IMR-90 (cell line): Measurements from ENCODE around the gene PLXNA4.

Experiments
- BHLHE40 ChIP-seq: fragments of 150-350 bp; IDR thresholded peaks from 2 replicates; pipeline ENCODE4 v1.6.1; 2016; ENCODE audit warnings: mild to moderate bottlenecking, low read depth, low read length
- CEBPB ChIP-seq: IDR thresholded peaks from 2 replicates; pipeline ENCODE4 v1.6.1; 2012; ENCODE audit warnings: low read depth, low read length, improper control_type of control experiment
- CTCF ChIP-seq: conservative IDR thresholded peaks from 2 replicates; pipeline ENCODE4 v1.5.1; 2012; ENCODE audit warnings: mild to moderate bottlenecking, low read depth, low read length, improper control_type of control experiment
- ELK1 ChIP-seq: fragments of 150-350 bp; IDR thresholded peaks from 2 replicates; pipeline ENCODE4 v1.6.1; 2016; ENCODE audit warnings: low read depth, mild to moderate bottlenecking, low read length, moderate library complexity, borderline replicate concordance
- FOS ChIP-seq: fragments of 150-350 bp; IDR thresholded peaks from 2 replicates; pipeline ENCODE4 v1.6.1; 2016; ENCODE audit warnings: low read depth, low read length
- MAFK ChIP-seq: IDR thresholded peaks from 2 replicates; pipeline ENCODE4 v1.6.1; 2012; ENCODE audit warnings: low read depth, low read length, improper control_type of control experiment
- NFE2L2 ChIP-seq: fragments of 150-350 bp; IDR thresholded peaks from 2 replicates; pipeline ENCODE4 v1.6.1; 2016; ENCODE audit warnings: low read depth, mild to moderate bottlenecking, low read length
- POLR2A ChIP-seq: IDR thresholded peaks from 2 replicates; pipeline ENCODE4 v1.6.1; 2012; ENCODE audit warnings: mild to moderate bottlenecking, low read depth, low read length
- RAD21 ChIP-seq: IDR thresholded peaks from 2 replicates; pipeline ENCODE4 v1.6.1; 2012; ENCODE audit warnings: low read length, improper control_type of control experiment
- RCOR1 ChIP-seq: IDR thresholded peaks from 2 replicates; pipeline ENCODE4 v1.6.1; 2012; ENCODE audit warnings: mild to moderate bottlenecking, low read length, improper control_type of control experiment; ENCODE audit not compliant: insufficient replicate concordance
- TF ChIP-seq, protein P1 (sequence below): fragments of 150-350 bp; IDR thresholded peaks from 2 replicates; pipeline ENCODE4 v1.6.1; 2017; ENCODE audit warnings: mild to moderate bottlenecking, antibody characterized with exemption, low read length, low read depth

DNA sequence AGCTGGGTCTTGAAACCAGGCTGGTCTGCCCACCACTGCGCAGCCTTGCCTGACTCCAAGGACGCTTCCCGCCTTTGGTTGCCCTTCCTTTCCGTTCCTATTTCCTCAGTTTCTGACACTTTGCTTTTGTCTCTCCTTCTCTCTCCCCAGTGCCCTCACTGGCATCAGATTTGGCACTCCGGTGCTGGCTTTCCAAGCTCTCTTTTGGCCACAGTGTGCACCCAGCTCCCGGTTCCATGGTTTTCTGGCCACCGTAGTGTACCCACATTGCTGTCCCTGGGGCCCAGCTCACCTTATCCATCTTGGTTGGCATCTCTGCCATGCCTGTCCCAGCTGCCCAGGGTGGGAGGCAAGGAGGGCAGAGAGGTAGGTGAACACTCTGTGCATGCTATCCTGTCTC is 142.2 kb downstream of the PLXNA4 start:
- TF ChIP-seq CTCF (no peak), POLR2A (no peak), NFE2L2 (no peak), RAD21 (no peak), RCOR1 (no peak), CEBPB (no peak), MAFK (no peak), ELK1 (no peak), BHLHE40 (no peak), FOS (no peak)
- TF ChIP-seq, protein P1, sequence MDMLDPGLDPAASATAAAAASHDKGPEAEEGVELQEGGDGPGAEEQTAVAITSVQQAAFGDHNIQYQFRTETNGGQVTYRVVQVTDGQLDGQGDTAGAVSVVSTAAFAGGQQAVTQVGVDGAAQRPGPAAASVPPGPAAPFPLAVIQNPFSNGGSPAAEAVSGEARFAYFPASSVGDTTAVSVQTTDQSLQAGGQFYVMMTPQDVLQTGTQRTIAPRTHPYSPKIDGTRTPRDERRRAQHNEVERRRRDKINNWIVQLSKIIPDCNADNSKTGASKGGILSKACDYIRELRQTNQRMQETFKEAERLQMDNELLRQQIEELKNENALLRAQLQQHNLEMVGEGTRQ = no peak
